LoVo (cell line): ENCODE measurements around the gene CCDC69.

ENCODE experiments used
- DNase-seq: peaks from one replicate; pipeline ENCODE4 v3.0.0-alpha.2; 2016; ENCODE audit warnings: low spot score

The CCDC69 gene

GRCh38 chr5:151164687-151165392 lies 59.1 kb downstream of the CCDC69 start:
- peak; percentile 76 for DNase-seq

- DNase-seq, result no peak
These were observed 61.1 kb downstream of the CCDC69 start for GRCh38 chr5:151162776-151163175.

GRCh38 chr5:151159649-151160373 lies 64.1 kb downstream of the CCDC69 start:
- no peak for DNase-seq

DNA sequence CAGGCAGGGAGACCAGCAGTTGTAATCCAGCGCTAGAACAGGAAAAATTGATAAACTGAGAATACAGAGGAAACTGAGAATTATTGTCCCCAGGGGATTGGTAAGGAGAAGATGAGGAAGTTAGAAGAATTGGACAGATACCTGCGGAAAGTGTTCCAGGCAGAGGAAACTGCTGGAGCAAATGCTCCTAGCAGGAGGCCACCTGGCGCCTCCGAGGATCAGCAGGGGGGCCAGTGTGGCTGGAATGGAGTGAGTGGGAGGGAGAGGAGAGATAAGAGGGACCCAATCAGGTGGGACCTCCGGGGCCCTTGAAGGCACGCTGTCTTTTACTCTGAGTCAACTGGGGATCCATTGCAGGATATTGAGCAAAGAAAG lies 65.6 kb downstream of the CCDC69 start:
- DNase-seq, result no peak

- peak; percentile 81 for DNase-seq
These were observed 66.2 kb downstream of the CCDC69 start, which contains the start of gene ANXA6 for GRCh38 chr5:151157426-151158286. TSS of gene ANXA6 (minus strand) at chr5:151157779. CDS start at chr5:151147901, 9,878 bp downstream.

- no peak for DNase-seq
These were observed 67.1 kb downstream of the CCDC69 start for GRCh38 chr5:151156507-151157420.

- DNase-seq, result no peak
These were observed 68.0 kb downstream of the CCDC69 start for GRCh38 chr5:151155775-151156506.

GRCh38 chr5:151154931-151155774 lies 68.7 kb downstream of the CCDC69 start:
- no peak for DNase-seq

- no peak for DNase-seq
These were observed 70.1 kb downstream of the CCDC69 start for GRCh38 chr5:151153766-151154272.

- no peak for DNase-seq
These were observed 70.6 kb downstream of the CCDC69 start for GRCh38 chr5:151153300-151153699.

DNA sequence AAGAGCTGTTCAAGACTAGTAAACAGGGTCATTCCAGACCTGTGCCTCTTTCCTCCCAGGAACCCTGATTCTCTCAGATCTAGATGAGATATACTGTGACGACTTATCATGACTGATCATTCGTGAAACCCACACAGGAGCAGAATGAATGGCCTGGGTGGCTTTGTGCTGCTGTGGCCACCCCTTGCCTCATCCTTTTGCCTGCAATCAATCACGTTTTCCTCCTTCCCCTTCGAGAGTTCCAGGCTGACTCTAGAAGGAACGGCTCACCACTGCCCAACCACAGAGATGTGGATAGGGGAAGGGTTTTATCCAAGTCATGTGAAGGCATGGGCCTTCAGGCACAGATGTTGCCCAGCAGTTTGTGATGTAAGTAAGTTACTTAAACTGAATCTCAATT lies 72.1 kb downstream of the CCDC69 start:
- no peak for DNase-seq

DNA sequence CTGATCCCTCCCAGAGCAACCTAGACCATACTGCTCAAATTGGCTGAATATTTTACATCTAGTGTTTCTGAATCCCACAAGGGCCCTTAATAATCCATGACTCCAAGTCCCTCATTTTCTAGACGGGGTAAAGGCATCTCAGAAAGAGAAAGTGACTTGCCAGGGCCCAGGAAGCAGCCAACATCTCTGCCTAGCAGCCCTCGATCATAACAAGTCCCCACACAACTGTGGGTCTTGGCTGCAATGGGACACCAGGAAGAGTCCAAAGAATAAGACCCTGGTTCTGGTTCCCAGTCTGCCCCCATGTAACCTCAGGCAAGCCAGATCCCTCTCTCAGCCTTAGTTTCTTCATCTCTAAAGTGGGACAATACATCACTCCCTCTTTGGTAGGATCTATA lies 72.6 kb downstream of the CCDC69 start:
- DNase-seq, result no peak

DNA sequence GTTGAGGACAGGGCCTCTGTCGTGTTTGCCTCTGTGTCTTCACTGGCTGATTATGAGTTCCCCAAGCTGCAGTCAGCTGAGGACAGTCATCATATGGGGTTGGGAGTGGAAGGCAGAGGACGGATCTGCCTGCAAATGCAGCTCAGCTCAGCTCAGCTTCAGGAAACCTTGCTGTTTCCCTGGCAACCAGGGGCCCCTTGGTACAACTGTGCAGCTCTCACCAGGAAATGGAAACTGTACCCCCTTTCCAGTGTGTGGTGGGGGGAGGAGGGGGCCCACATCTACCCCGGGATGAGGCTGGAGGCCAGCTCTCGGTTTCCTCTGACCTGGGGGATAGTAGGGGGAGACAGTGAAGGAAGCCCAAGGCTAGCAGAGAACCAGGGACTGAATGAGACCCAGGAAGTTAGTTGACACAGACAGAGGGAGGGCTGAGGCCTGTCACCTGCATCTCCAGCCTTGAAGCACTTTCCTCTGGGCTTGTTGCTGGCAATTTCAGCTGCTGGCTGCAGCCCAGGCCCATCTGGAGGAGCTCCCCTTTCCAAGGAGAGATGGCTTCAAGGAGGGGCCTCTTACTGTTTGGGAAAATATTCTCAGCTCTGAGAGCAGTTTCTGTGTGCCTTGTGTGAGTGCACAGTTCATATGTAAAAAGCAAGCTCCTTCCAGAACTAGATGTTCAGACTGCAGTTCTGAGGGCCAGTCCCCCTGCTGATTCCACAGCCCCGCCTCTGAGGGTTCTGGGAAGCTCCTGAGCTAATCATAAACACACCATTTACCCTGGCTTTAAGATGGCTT lies 73.2 kb downstream of the CCDC69 start:
- no peak for DNase-seq

GRCh38 chr5:151148583-151148982 lies 75.3 kb downstream of the CCDC69 start:
- no peak for DNase-seq

- DNase-seq, result no peak
These were observed 76.9 kb downstream of the CCDC69 start for GRCh38 chr5:151147033-151147432.

DNA sequence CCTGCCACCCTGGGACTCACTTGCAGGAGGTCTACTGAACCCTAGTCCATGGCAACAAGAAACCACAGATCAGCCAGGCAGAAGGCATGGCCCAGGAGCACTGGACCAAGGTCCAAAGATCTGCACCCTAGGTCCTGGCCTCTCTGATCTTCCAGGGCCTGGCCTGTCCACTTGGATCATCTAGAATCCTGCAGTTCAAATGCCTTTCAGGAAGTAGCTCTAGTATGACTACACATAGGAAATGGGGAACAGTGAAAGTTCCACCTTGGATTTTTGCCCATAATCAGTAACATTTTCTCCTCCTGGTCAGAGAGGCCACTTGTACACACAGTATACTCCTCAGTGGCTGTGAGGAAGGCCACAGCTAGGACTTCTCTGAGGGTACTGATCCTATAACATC lies 77.8 kb downstream of the CCDC69 start:
- no peak for DNase-seq

DNA sequence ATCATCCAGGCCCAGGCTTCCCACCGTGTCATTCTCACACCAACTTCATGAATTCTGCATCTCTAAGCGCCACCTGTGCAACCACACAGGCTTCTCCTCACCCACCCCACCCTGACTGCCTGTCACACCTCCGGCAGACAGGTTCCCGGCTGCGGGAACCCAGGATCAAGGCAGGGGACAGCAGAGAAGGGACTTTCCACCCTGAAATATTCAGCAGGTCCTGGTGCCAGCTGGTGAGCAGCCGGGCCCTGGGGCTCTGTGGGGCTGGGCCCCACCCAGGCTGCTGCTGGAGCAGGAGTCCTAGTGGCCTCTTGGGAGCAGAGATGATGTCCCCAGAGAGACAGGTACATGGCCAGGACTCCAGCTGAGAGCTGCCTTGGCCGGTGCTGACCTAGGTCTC lies 79.0 kb downstream of the CCDC69 start:
- no peak for DNase-seq

DNA sequence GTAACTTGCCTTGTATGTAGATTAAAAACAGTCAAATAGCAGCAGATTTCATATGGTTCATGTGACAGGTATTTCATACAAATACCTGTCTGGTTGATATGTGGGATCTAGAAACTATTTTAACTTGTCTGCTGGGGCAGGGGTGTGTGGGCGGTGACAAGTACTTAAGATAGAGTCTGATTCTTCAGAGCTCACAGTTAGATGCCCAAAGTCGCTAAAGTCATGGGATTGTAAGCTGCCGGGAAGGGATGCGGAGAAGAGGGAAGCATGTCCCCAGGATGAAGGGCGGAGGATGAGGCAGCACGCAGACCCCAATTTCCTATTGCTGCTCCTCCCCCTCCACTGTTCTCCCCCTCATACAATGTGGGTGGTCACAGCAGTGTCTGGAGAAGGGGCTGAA lies 79.6 kb downstream of the CCDC69 start:
- DNase-seq, result no peak

DNA sequence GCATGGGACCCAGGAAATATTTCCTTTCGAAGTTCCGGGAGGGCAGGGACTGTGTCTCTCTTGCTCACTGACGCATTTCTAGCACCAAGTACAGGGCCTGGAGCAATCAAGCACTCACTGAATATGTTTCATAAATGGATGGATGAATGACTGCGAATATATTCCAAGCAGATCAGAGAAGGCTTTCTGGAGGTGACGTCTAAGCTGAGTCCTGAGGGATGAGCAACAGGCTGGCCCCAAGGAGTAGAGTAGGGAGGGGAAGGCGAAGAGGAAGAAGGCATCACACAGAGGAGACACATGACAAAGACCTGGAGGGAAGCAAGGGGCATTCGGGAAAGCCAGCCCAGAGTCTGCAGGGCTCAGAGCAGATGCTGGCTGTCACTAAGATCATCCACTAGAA lies 80.2 kb downstream of the CCDC69 start:
- DNase-seq, result no peak
